ENCODE data around the gene MIGA2. TPM values are rescaled to one million over a fixed set of nuclear protein-coding genes. Genes with fewer than 3 reads are reported as not detected.

MIGA2 gene
- total and polyA plus RNA-seq, 2 of the 4 experiments (the other 2 are of a cell fraction), result 12.5 to 25.3 TPM

- in situ Hi-C loops (cut with MboI; ENCODE audit: low sequenced_read_pairs) (no loop called here), intact Hi-C loops (cut with micrococcal nuclease) (no loop called here), dilution Hi-C loops (cut with HindIII; ENCODE audit: low sequenced_read_pairs, unreplicated experiment) (no loop called here)
- ChIA-PET CTCF (no interaction called here), POLR2A (ENCODE audit: unreplicated experiment) (no interaction called here)
- Histone ChIP-seq H4K91ac (ENCODE audit: insufficient read depth, low read depth, low read length) (no peak overlapping the region), H4K20me1 (ENCODE audit: insufficient read depth, low read length) (peaks cover 4% of the 10 kb centered on the region), H3K14ac (replicated peaks; ENCODE audit: low read depth, low read length) (no peak overlapping the region), H3K9me3 (ENCODE audit: control insufficient read depth, insufficient read depth, low read length) (no peaks in the 10 kb centered on the region), H3K27me3 (ENCODE audit: control insufficient read depth, insufficient read depth, low read length) (no peaks in the 10 kb centered on the region), H2AFZ (replicated peaks; ENCODE audit: low read length, poor library complexity) (no peak overlapping the region), H2BK120ac (ENCODE audit: low read depth, low read length) (no peak overlapping the region), H3K4me2 (ENCODE audit: low read depth, low read length) (no peak overlapping the region), H4K8ac (ENCODE audit: low read depth in 2 of 2, low read length in 2 of 2) (no peak overlapping the region), H3K36me3 (ENCODE audit: control insufficient read depth, insufficient read depth, low read length) (peaks cover 22% of the 10 kb centered on the region), H3K27ac (ENCODE audit: insufficient read depth, low read length) (no peak overlapping the region), H3K9ac (ENCODE audit: low read depth, low read length) (no peak overlapping the region), H2AK9ac (replicated peaks; ENCODE audit: low read depth, low read length, poor library complexity) (no peak overlapping the region), H3K56ac (ENCODE audit: extremely low read depth, insufficient read depth, low read length) (no peak overlapping the region), H3K4me3 (ENCODE audit: insufficient read depth, low read depth, low read length) (no peak overlapping the region), H3K4ac (ENCODE audit: low read depth, low read length) (no peak overlapping the region), H4K5ac (ENCODE audit: low read depth, low read length) (no peak overlapping the region), H3K18ac (ENCODE audit: low read depth, low read length) (no peak overlapping the region), H3K79me1 (ENCODE audit: low read depth in 1 of 2, low read length in 2 of 2) (peaks cover 15 to 48% of the 10 kb centered on the region in 2 experiments), H2BK20ac (ENCODE audit: low read depth, low read length) (no peak overlapping the region), H2AK5ac (ENCODE audit: low read depth, low read length) (no peak overlapping the region), H3K23ac (ENCODE audit: low read depth, low read length) (no peak overlapping the region), H2BK15ac (ENCODE audit: low read depth, low read length) (no peak overlapping the region), H3K9me1 (ENCODE audit: insufficient read depth, low read length) (0 out of 2 replicates have a peak, but pooled peaks cover 3% of the 10 kb centered on the region), H3K4me1 (ENCODE audit: control insufficient read depth, insufficient read depth, low read length) (peaks cover 7% of the 10 kb centered on the region), H2BK5ac (ENCODE audit: low read depth, low read length, poor library complexity, severe bottlenecking) (no peak overlapping the region)
- no TSS peak for BruUV-seq (replicated peaks)
- 93% methylated on average over 11 of the region's 13 CpGs; no CpG with 5 or more reads in 1 of the 2 experiments for WGBS, 2 experiments (ENCODE audit: extremely low coverage in 2 of 2, insufficient read length in 1 of 2)
- DNase-seq (no peak), ATAC-seq (ENCODE audit: low read depth) (no peak)
- TF ChIP-seq MAZ (IDR thresholded peaks at IDR 0.05; ENCODE audit: borderline replicate concordance, low read depth, low read length) (no peak), MAFK (IDR thresholded peaks at IDR 0.05; ENCODE audit: low read depth, low read length) (no peak), RAD21 (IDR thresholded peaks at IDR 0.05; ENCODE audit: low read length) (no peak), BHLHE40 (IDR thresholded peaks at IDR 0.05; ENCODE audit: low read depth, low read length) (no peak), RFX5 (IDR thresholded peaks at IDR 0.05; ENCODE audit: low read depth, low read length) (no peak), RCOR1 (IDR thresholded peaks at IDR 0.05; ENCODE audit: insufficient replicate concordance, low read length) (no peak), FOS (IDR thresholded peaks at IDR 0.05; ENCODE audit: low read depth, low read length) (no peak), CEBPB (IDR thresholded peaks at IDR 0.05; ENCODE audit: low read depth, low read length) (no peak), CHD1 (IDR thresholded peaks at IDR 0.05; ENCODE audit: low read depth, low read length) (no peak), MXI1 (IDR thresholded peaks at IDR 0.05; ENCODE audit: borderline replicate concordance, low read depth, low read length) (no peak)
- TF ChIP-seq, protein P1, sequence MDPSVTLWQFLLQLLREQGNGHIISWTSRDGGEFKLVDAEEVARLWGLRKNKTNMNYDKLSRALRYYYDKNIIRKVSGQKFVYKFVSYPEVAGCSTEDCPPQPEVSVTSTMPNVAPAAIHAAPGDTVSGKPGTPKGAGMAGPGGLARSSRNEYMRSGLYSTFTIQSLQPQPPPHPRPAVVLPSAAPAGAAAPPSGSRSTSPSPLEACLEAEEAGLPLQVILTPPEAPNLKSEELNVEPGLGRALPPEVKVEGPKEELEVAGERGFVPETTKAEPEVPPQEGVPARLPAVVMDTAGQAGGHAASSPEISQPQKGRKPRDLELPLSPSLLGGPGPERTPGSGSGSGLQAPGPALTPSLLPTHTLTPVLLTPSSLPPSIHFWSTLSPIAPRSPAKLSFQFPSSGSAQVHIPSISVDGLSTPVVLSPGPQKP (IDR thresholded peaks at IDR 0.05; ENCODE audit: borderline replicate concordance, low read depth, low read length), result no peak
- TF ChIP-seq, protein P2, sequence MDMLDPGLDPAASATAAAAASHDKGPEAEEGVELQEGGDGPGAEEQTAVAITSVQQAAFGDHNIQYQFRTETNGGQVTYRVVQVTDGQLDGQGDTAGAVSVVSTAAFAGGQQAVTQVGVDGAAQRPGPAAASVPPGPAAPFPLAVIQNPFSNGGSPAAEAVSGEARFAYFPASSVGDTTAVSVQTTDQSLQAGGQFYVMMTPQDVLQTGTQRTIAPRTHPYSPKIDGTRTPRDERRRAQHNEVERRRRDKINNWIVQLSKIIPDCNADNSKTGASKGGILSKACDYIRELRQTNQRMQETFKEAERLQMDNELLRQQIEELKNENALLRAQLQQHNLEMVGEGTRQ (IDR thresholded peaks at IDR 0.05; ENCODE audit: low read depth, low read length), result no peak
These were observed 71.2 kb downstream of the MIGA2 start for GRCh38 chr9:129107651-129108050.

Measured in IMR-90 (cell line).